Nephron (organoid): ENCODE results near the gene MPZL1.

Experiments
- H3K27ac Mint-ChIP-seq, 3 experiments: 2 replicates each; pipeline ENCODE4 v1.8.0; 2020; ENCODE audit warnings: mixed read lengths in 3 of 3, mild to moderate bottlenecking in 2 of 3, moderate library complexity in 1 of 3
- H3K27me3 Mint-ChIP-seq: 2 replicates; pipeline ENCODE4 v1.8.0; 2021; ENCODE audit warnings: low read depth, mild to moderate bottlenecking, moderate library complexity, mixed read lengths
- H3K36me3 Mint-ChIP-seq: 2 replicates; pipeline ENCODE4 v1.8.0; 2020; ENCODE audit warnings: low read depth, mixed read lengths
- H3K4me1 Mint-ChIP-seq: 2 replicates; pipeline ENCODE4 v1.8.0; 2020; ENCODE audit warnings: mixed read lengths
- H3K4me3 Mint-ChIP-seq, 3 experiments: 2 replicates each; pipeline ENCODE4 v1.8.0; 2020; ENCODE audit warnings: mild to moderate bottlenecking in 3 of 3, mixed read lengths in 3 of 3, moderate library complexity in 2 of 3
- H3K9me3 Mint-ChIP-seq: 2 replicates; pipeline ENCODE4 v1.8.0; 2020; ENCODE audit warnings: mixed read lengths
- TF ChIP-seq, protein P1 (sequence below), 3 experiments: fragments of 200-600 bp; sonication (generic); IDR thresholded peaks; one replicate each; pipeline ENCODE4 v1.5.0; 2021; ENCODE audit warnings: antibody characterized with exemption in 3 of 3; ENCODE audit not compliant: unreplicated experiment in 3 of 3

MPZL1 gene

DNA sequence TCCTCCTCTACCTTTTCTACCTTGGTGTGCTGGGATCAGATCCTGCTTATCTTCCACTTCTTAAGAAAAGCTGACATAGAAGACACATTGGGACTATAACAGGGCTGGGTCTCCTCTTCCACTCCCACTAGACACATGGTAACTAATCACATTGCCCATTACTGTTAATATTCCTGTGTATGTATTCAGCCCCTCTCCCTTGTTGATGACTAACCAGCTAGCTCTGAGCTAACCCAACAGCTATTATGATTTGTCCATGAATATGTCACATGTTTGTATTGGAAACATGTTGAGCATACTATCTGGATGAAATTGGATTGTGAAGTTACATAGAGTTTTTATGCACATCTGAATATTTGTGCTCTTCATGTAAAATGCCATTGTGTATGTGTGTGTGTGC is 52.9 kb downstream of the MPZL1 start:
- peaks cover 19% of the 10 kb centered on the region for H3K9me3 Mint-ChIP-seq
- H3K4me3 Mint-ChIP-seq: no peak overlapping the region
- H3K36me3 Mint-ChIP-seq: peaks cover 91% of the 10 kb centered on the region
- TF ChIP-seq, protein P1, sequence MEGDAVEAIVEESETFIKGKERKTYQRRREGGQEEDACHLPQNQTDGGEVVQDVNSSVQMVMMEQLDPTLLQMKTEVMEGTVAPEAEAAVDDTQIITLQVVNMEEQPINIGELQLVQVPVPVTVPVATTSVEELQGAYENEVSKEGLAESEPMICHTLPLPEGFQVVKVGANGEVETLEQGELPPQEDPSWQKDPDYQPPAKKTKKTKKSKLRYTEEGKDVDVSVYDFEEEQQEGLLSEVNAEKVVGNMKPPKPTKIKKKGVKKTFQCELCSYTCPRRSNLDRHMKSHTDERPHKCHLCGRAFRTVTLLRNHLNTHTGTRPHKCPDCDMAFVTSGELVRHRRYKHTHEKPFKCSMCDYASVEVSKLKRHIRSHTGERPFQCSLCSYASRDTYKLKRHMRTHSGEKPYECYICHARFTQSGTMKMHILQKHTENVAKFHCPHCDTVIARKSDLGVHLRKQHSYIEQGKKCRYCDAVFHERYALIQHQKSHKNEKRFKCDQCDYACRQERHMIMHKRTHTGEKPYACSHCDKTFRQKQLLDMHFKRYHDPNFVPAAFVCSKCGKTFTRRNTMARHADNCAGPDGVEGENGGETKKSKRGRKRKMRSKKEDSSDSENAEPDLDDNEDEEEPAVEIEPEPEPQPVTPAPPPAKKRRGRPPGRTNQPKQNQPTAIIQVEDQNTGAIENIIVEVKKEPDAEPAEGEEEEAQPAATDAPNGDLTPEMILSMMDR (IDR thresholded peaks at IDR 0.05; ENCODE audit: unreplicated experiment in 3 of 3): no peak
- no peaks in the 10 kb centered on the region for H3K27me3 Mint-ChIP-seq
- H3K27ac Mint-ChIP-seq: no peak overlapping the region
- no peaks in the 10 kb centered on the region for H3K4me1 Mint-ChIP-seq

DNA sequence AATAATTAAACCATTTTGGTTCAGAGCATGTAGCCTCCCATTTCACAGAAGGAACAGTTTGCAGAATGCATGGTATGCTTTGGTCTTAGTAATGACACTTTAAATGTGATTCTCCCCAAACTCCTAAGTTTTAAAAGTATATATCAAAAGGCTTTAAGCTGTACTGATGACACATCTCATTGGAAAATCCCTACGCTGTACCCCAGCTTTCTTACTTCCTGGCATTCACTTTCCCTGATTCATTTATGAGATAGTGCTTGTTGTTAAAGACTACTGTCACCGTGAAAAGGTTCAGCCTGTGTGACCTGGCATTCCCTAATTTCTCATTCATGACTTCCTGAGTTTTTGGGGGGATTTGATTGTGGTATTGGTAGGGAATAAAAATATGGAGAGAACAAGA is 53.4 kb downstream of the MPZL1 start:
- no peaks in the 10 kb centered on the region for H3K4me1 Mint-ChIP-seq

DNA sequence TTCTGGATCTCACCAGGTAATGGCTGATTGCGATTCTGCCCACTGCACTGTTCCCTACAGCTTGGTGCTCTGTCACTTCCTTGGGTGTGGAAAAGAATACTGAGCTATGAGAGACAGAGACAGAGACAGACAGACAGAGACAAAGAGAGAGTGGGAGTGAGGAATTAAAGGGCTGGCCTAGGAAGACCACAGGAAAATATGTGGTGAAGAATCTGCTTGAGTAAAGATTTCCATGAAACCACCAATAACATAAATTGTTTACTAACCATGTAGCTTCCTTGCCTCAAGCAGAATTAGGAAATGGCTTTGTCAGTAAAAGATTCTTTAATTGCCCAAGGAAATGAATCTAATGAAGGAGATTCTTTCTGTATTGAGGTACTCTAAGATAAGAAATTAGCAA is 54.4 kb downstream of the MPZL1 start:
- no peaks in the 10 kb centered on the region for H3K4me1 Mint-ChIP-seq
- H3K27ac Mint-ChIP-seq: peak overlapping the region in 1 of 3 experiments; percentile 37
- H3K4me3 Mint-ChIP-seq: no peak overlapping the region
- peaks cover 91% of the 10 kb centered on the region for H3K36me3 Mint-ChIP-seq
- H3K27me3 Mint-ChIP-seq: no peaks in the 10 kb centered on the region
- TF ChIP-seq, protein P1 (IDR thresholded peaks at IDR 0.05; ENCODE audit: unreplicated experiment in 3 of 3): no peak
- H3K9me3 Mint-ChIP-seq: peaks cover 29% of the 10 kb centered on the region

More for the DNA sequence above, 53.4 kb downstream of the MPZL1 start:
- Mint-ChIP-seq H3K27me3 (no peaks in the 10 kb centered on the region), H3K36me3 (peaks cover 91% of the 10 kb centered on the region), H3K9me3 (peaks cover 24% of the 10 kb centered on the region), H3K27ac (no peak overlapping the region), H3K4me3 (no peak overlapping the region)
- TF ChIP-seq, protein P1 (IDR thresholded peaks at IDR 0.05; ENCODE audit: unreplicated experiment in 3 of 3): no peak

DNA sequence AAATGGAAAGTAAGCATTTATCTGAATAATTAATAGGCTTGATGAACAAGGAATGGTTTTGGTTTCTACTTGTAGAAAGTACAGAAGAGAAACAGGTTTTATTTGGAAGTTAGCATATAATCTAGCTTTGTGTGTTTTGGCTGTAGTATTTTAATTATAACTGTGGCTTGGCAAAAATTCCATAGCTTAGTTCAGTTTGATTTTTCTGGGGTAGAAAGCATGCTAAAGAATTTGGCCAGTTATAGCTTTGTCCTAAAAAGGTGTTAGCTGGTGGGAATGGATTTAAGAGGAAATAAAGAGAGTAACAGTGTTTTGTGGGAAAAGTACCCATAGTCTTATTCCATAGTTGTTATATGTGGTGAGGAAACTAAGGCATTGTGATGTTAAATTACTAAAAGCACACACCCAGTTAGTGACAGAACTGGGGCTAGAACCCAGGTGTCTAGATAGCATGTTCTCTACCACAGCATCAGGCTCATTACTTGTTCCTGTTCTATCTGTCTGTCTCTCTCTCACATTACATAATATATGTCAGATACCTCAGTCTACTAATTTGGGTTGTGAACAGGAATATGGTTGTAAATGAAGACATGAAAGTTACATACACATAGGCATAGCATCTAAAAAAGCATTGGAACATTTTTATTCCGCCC is 55.0 kb downstream of the MPZL1 start:
- H3K27me3 Mint-ChIP-seq: no peaks in the 10 kb centered on the region
- peaks cover 31% of the 10 kb centered on the region for H3K9me3 Mint-ChIP-seq
- TF ChIP-seq, protein P1 (IDR thresholded peaks at IDR 0.05; ENCODE audit: unreplicated experiment in 3 of 3): no peak
- no peaks in the 10 kb centered on the region for H3K4me1 Mint-ChIP-seq
- H3K27ac Mint-ChIP-seq: no peak overlapping the region
- H3K4me3 Mint-ChIP-seq: no peak overlapping the region
- peaks cover 91% of the 10 kb centered on the region for H3K36me3 Mint-ChIP-seq

DNA sequence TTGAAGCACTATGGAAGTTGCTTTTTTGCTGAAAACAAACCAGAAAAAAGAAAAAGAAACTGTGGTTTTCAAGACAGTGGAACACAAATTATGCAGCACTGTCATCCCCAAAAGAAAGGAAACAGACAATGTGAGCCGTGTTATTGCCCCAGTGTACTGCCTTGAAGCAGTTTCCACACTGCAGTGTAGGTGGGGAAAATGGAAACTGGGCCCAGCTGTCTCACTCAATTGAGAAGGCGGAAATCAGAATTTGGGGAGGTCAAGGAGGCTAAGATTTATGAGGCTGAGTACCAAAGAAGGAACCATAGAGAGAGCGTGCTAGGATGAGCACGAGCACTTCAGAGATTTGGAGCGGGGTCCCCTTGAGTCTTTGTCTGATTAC is 55.5 kb downstream of the MPZL1 start:
- H3K9me3 Mint-ChIP-seq: peaks cover 34% of the 10 kb centered on the region
- H3K4me3 Mint-ChIP-seq: no peak overlapping the region
- H3K27ac Mint-ChIP-seq: no peak overlapping the region
- TF ChIP-seq, protein P1 (IDR thresholded peaks at IDR 0.05; ENCODE audit: unreplicated experiment in 3 of 3): no peak
- peaks cover 91% of the 10 kb centered on the region for H3K36me3 Mint-ChIP-seq
- H3K4me1 Mint-ChIP-seq: no peaks in the 10 kb centered on the region
- H3K27me3 Mint-ChIP-seq: no peaks in the 10 kb centered on the region

GRCh38 chr1:167781558-167781957 is 59.8 kb downstream of the MPZL1 start:
- Mint-ChIP-seq H3K27ac (no peak overlapping the region), H3K27me3 (no peaks in the 10 kb centered on the region), H3K4me1 (no peaks in the 10 kb centered on the region), H3K4me3 (no peak overlapping the region), H3K36me3 (peaks cover 90% of the 10 kb centered on the region), H3K9me3 (peaks cover 34% of the 10 kb centered on the region)
- TF ChIP-seq, protein P1 (IDR thresholded peaks at IDR 0.05; ENCODE audit: unreplicated experiment in 3 of 3): no peak
